ENCODE measurements around the gene KCNQ4. TPM values are rescaled to one million over a fixed set of nuclear protein-coding genes. Genes with fewer than 3 reads are reported as not detected.

Gene KCNQ4
- total RNA-seq, 5 donors from 2014 or later (not counting 1 experiment from before 2014, with no cell fraction given): 0.10 to 0.35 (median 0.26) TPM

DNA sequence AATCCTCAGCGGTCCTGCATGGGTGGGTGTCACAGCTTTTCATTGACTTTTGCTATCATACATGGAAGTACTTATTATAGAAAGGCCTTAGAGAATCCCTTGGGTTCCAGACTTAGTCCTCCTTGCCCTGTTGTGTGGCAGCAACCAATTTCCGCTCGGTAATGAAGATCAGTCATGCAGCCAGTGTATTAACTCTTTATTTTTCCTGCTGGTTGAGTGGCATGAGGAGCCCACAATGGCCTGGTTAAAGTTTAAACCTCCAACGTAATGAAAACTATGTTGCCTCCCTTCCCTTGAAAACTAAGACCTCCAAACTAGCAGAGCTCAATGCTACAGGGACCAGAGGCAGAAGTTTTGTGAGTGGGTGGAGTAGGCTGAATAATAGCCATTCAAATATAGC lies 58.6 kb downstream of the KCNQ4 start:
- ChIA-PET CTCF (interaction anchor here in 1 of 2 donors (0.7 kb wide), 1 partner anchor 880 kb away, joined by 4 read pairs; no protein-coding TSS in a partner anchor), POLR2A (no interaction called here)
- 87% methylated on average over 3 of the region's 4 CpGs for WGBS (ENCODE audit: insufficient coverage)
- Histone ChIP-seq H3K9me3 (no peaks in the 10 kb centered on the region), H3K36me3 (ENCODE audit: control insufficient read depth in 2 of 2, extremely low read depth in 1 of 2, insufficient read depth in 1 of 2, low read length in 1 of 2) (no peaks in the 10 kb centered on the region), H3K4me1 (ENCODE audit: control insufficient read depth in 1 of 2, extremely low read depth in 1 of 2, insufficient read depth in 2 of 2, low read length in 2 of 2) (peaks cover 13 to 29% of the 10 kb centered on the region in 2 experiments), H3K27ac (ENCODE audit: low read length) (no peak overlapping the region), H3K27me3 (replicated peaks in 1 of 2; ENCODE audit: control insufficient read depth in 2 of 2, extremely low read depth in 1 of 2, insufficient read depth in 2 of 2, low read length in 1 of 2) (peaks cover 0 to 10% of the 10 kb centered on the region in 2 experiments), H3K4me3 (ENCODE audit: control insufficient read depth in 1 of 2, extremely low read depth in 1 of 2, low read length in 1 of 2) (no peak overlapping the region)
- H3K9me3 Mint-ChIP-seq: peaks cover 0 to 5% (median 4%) of the 10 kb centered on the region in 3 donors
- DNase-seq: no peak
- no peak overlapping the region for H3K27ac Mint-ChIP-seq
- no peak overlapping the region for H3K4me3 Mint-ChIP-seq
- ATAC-seq (replicated peaks in 1 of 4): no peak
- H3K4me1 Mint-ChIP-seq: peaks cover 28 to 44% (median 37%) of the 10 kb centered on the region in 3 donors
- H3K36me3 Mint-ChIP-seq: no peaks in the 10 kb centered on the region
- H3K27me3 Mint-ChIP-seq: no peaks in the 10 kb centered on the region

GRCh38 chr1:40842691-40843090 lies 59.1 kb downstream of the KCNQ4 start:
- Histone ChIP-seq H3K9me3 (no peaks in the 10 kb centered on the region), H3K27ac (ENCODE audit: low read length) (no peak overlapping the region), H3K4me3 (ENCODE audit: control insufficient read depth in 1 of 2, extremely low read depth in 1 of 2, low read length in 1 of 2) (no peak overlapping the region), H3K36me3 (ENCODE audit: control insufficient read depth in 2 of 2, extremely low read depth in 1 of 2, insufficient read depth in 1 of 2, low read length in 1 of 2) (no peaks in the 10 kb centered on the region), H3K4me1 (ENCODE audit: control insufficient read depth in 1 of 2, extremely low read depth in 1 of 2, insufficient read depth in 2 of 2, low read length in 2 of 2) (peaks cover 13 to 32% of the 10 kb centered on the region in 2 experiments), H3K27me3 (replicated peaks in 1 of 2; ENCODE audit: control insufficient read depth in 2 of 2, extremely low read depth in 1 of 2, insufficient read depth in 2 of 2, low read length in 1 of 2) (peaks cover 0 to 5% of the 10 kb centered on the region in 2 experiments)
- DNase-seq: no peak
- POLR2A ChIA-PET: no interaction called here
- Mint-ChIP-seq H3K27ac (no peak overlapping the region), H3K4me1 (peaks cover 28 to 44% (median 37%) of the 10 kb centered on the region in 3 donors), H3K4me3 (no peak overlapping the region), H3K36me3 (no peaks in the 10 kb centered on the region), H3K9me3 (peaks cover 0 to 5% (median 4%) of the 10 kb centered on the region in 3 donors), H3K27me3 (no peaks in the 10 kb centered on the region)
- 100% methylated on average over 1 of the region's 3 CpGs for WGBS (ENCODE audit: insufficient coverage)
- ATAC-seq (replicated peaks in 1 of 4): no peak
- CTCF ChIA-PET: no interaction called here

DNA sequence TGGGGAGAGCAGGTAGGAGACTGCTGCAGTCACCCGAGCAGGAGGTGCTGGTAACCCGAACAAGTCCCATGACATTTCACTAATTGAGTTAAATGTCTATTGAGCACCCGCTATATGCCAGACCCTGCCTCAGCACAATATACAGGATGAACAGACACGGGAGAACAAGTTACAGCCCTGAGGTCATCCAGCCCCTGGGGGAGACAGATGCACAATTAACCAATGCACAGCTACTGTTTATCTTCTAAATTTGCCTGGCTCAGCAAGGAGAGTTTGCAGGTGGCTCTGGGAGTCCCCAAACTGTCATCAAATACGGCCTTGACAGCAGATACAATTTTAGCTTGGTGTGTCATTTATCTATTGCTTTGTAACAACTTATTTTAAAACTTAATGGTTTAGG lies 60.5 kb downstream of the KCNQ4 start:
- ATAC-seq (replicated peaks in 1 of 4) (no peak), DNase-seq (no peak)
- Mint-ChIP-seq H3K27ac (no peak overlapping the region), H3K4me3 (peak overlapping the region in 1 of 3 donors; percentile 14), H3K36me3 (no peaks in the 10 kb centered on the region), H3K9me3 (peaks cover 0 to 5% (median 4%) of the 10 kb centered on the region in 3 donors), H3K4me1 (peaks cover 28 to 41% (median 36%) of the 10 kb centered on the region in 3 donors), H3K27me3 (no peaks in the 10 kb centered on the region)
- Histone ChIP-seq H3K4me1 (ENCODE audit: control insufficient read depth in 1 of 2, extremely low read depth in 1 of 2, insufficient read depth in 2 of 2, low read length in 2 of 2) (peaks cover 13 to 31% of the 10 kb centered on the region in 2 experiments), H3K9me3 (no peaks in the 10 kb centered on the region), H3K4me3 (ENCODE audit: control insufficient read depth in 1 of 2, extremely low read depth in 1 of 2, low read length in 1 of 2) (no peak overlapping the region), H3K27me3 (replicated peaks in 1 of 2; ENCODE audit: control insufficient read depth in 2 of 2, extremely low read depth in 1 of 2, insufficient read depth in 2 of 2, low read length in 1 of 2) (peaks cover 0 to 4% of the 10 kb centered on the region in 2 experiments), H3K36me3 (ENCODE audit: control insufficient read depth in 2 of 2, extremely low read depth in 1 of 2, insufficient read depth in 1 of 2, low read length in 1 of 2) (no peaks in the 10 kb centered on the region), H3K27ac (ENCODE audit: low read length) (no peak overlapping the region)
- WGBS (ENCODE audit: insufficient coverage): no CpG with 5 or more reads among the region's 5 CpGs
- POLR2A ChIA-PET: no interaction called here
- CTCF ChIA-PET: interaction anchor here in 1 of 2 donors (1.5 kb wide), 1 partner anchor 70 kb away, joined by 3 read pairs; no protein-coding TSS in a partner anchor

DNA sequence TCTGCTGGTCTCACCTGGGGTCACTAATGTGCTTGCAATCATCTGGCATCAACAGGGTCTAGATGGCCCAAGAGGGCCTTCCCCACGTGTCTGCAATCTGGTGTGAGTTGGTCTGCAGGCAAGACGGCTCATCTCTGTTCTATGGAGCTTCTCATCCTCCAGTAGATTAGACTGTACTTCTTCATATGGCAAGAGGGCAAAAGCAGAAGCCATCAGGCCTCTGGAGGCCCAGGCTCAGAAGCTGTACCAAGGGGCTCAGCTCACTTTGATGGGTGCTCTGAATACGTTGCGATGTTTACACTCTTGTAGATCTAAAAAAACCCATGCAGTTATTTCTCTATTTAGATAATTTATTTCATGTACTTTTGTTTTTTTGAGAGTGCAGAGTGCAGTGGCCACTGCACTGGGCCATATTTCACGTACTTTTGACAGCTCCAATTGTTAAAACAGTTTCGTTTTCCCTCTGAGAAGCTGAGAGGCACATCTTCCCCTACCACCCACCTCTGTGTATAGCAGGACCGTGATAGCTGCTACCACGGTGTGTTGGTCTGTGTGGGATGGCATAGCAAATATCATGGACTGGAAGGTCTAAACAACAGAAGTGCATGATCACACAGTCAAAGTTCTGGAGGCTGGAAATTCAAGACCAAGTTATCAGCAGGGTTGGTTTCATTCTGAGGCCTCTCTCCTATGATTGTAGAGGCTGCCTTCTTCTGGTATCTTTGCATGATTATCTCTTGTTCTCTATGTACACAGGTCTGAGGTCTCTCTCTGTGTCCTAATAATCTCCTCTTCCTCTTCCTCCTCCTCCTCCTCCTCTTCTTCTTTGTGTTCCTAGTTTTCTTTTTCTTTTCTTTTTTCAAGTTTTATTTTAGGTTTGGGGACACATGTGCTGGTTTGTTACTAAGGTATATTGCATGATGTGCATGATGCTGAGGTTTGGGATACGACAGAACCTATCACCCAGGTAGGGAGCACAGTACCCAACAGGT lies 61.6 kb downstream of the KCNQ4 start:
- Mint-ChIP-seq H3K4me3 (peak overlapping the region; percentile 44 to 63 (median 45)), H3K4me1 (peaks cover 28 to 31% (median 30%) of the 10 kb centered on the region in 3 donors), H3K27me3 (no peaks in the 10 kb centered on the region), H3K36me3 (no peaks in the 10 kb centered on the region), H3K9me3 (peaks cover 0 to 5% (median 4%) of the 10 kb centered on the region in 3 donors), H3K27ac (peak overlapping the region; percentile 77 to 82)
- DNase-seq: peak in 1 of 35 experiments; percentile 35
- no peaks in the 10 kb centered on the region for H3K27me3 ChIP-seq (replicated peaks in 1 of 2; ENCODE audit: control insufficient read depth in 2 of 2, extremely low read depth in 1 of 2, insufficient read depth in 2 of 2, low read length in 1 of 2)
- POLR2A ChIA-PET: interaction anchor here (0.6 to 1.0 kb wide), 2 partner anchors 15 to 70 kb away, joined by 5 read pairs; no protein-coding TSS in a partner anchor
- no peak overlapping the region for H3K27ac ChIP-seq (ENCODE audit: low read length)
- no peak overlapping the region for H3K4me3 ChIP-seq (ENCODE audit: control insufficient read depth in 1 of 2, extremely low read depth in 1 of 2, low read length in 1 of 2)
- ATAC-seq (replicated peaks in 1 of 4): peak in 3 of 4 experiments; percentile 38 to 50 (median 48)
- peaks cover 9 to 21% of the 10 kb centered on the region in 2 experiments for H3K4me1 ChIP-seq (ENCODE audit: control insufficient read depth in 1 of 2, extremely low read depth in 1 of 2, insufficient read depth in 2 of 2, low read length in 2 of 2)
- CTCF ChIA-PET: interaction anchor here in 1 of 2 donors (0.6 to 1.5 kb wide), 6 partner anchors 8 to 189 kb away, joined by 3 to 6 read pairs (median 3); no protein-coding TSS in a partner anchor
- WGBS (ENCODE audit: insufficient coverage): no CpG with 5 or more reads among the region's 9 CpGs
- H3K9me3 ChIP-seq: no peaks in the 10 kb centered on the region
- H3K36me3 ChIP-seq (ENCODE audit: control insufficient read depth in 2 of 2, extremely low read depth in 1 of 2, insufficient read depth in 1 of 2, low read length in 1 of 2): no peaks in the 10 kb centered on the region

GRCh38 chr1:40845895-40846294 lies 62.3 kb downstream of the KCNQ4 start:
- H3K27ac Mint-ChIP-seq: no peak overlapping the region
- POLR2A ChIA-PET: interaction anchor here in 1 of 2 donors (1.0 kb wide), 1 partner anchor 71 kb away, joined by 5 read pairs; no protein-coding TSS in a partner anchor
- WGBS (ENCODE audit: insufficient coverage): no CpG with 5 or more reads among the region's 1 CpG

DNA sequence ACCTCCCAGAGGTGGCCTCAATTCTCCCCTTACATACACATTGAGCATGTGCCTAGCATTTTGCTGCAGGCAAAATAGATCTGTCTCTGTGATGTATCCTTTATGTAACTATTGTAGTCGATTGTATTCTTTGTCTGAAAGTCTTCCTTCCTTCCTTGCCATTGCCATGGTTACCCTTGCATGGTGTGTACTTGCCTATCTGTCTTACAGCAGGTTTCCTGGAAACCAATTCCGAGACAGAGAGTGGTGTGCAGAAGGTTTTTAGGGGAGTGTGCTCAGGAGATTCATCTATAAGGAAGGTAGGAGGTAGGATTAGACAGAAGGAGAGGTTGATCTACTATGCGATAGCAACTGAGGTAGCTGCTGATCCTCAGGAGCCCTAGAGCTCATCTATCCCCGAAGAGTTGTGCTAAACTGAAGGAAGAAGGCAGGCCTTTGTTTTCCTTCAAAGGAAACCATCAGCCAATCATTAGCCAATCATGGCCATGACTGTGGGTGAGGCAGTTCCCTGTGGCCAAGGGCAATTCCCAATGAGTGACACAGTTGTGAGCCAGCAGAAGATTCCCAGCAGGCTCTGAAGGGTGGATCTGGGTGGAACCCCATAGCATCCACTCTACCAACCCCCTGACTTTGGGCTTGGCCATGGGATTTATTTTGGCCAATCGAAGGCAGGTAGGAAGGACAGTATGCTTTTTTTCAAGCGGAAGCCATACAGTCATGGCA lies 63.6 kb downstream of the KCNQ4 start:
- DNase-seq: no peak
- Histone ChIP-seq H3K9me3 (no peaks in the 10 kb centered on the region), H3K36me3 (ENCODE audit: control insufficient read depth in 2 of 2, extremely low read depth in 1 of 2, insufficient read depth in 1 of 2, low read length in 1 of 2) (no peaks in the 10 kb centered on the region), H3K4me3 (ENCODE audit: control insufficient read depth in 1 of 2, extremely low read depth in 1 of 2, low read length in 1 of 2) (no peak overlapping the region), H3K27me3 (replicated peaks in 1 of 2; ENCODE audit: control insufficient read depth in 2 of 2, extremely low read depth in 1 of 2, insufficient read depth in 2 of 2, low read length in 1 of 2) (no peaks in the 10 kb centered on the region), H3K4me1 (ENCODE audit: control insufficient read depth in 1 of 2, extremely low read depth in 1 of 2, insufficient read depth in 2 of 2, low read length in 2 of 2) (peaks cover 6 to 9% of the 10 kb centered on the region in 2 experiments), H3K27ac (ENCODE audit: low read length) (no peak overlapping the region)
- 88% methylated on average over 5 of the region's 6 CpGs for WGBS (ENCODE audit: insufficient coverage)
- H3K9me3 Mint-ChIP-seq: peaks cover 0 to 5% (median 4%) of the 10 kb centered on the region in 3 donors
- H3K4me3 Mint-ChIP-seq: no peak overlapping the region
- H3K4me1 Mint-ChIP-seq: peaks cover 12 to 16% (median 15%) of the 10 kb centered on the region in 3 donors
- ChIA-PET POLR2A (no interaction called here), CTCF (interaction anchor here (1.1 to 4.1 kb wide), 3 partner anchors 73 to 104 kb away, joined by 5 to 59 read pairs (median 8); no protein-coding TSS in a partner anchor)
- H3K27me3 Mint-ChIP-seq: no peaks in the 10 kb centered on the region
- ATAC-seq (replicated peaks in 1 of 4): no peak
- H3K36me3 Mint-ChIP-seq: no peaks in the 10 kb centered on the region
- H3K27ac Mint-ChIP-seq: no peak overlapping the region

More at GRCh38 chr1:40845895-40846294, 62.3 kb downstream of the KCNQ4 start:
- Mint-ChIP-seq H3K4me1 (peaks cover 21 to 24% (median 23%) of the 10 kb centered on the region in 3 donors), H3K4me3 (peak overlapping the region in 1 of 3 donors; percentile 63), H3K36me3 (no peaks in the 10 kb centered on the region), H3K9me3 (peaks cover 0 to 5% (median 4%) of the 10 kb centered on the region in 3 donors), H3K27me3 (no peaks in the 10 kb centered on the region)
- Histone ChIP-seq H3K27ac (ENCODE audit: low read length) (no peak overlapping the region), H3K4me1 (ENCODE audit: control insufficient read depth in 1 of 2, extremely low read depth in 1 of 2, insufficient read depth in 2 of 2, low read length in 2 of 2) (peaks cover 6 to 17% of the 10 kb centered on the region in 2 experiments), H3K9me3 (no peaks in the 10 kb centered on the region), H3K27me3 (replicated peaks in 1 of 2; ENCODE audit: control insufficient read depth in 2 of 2, extremely low read depth in 1 of 2, insufficient read depth in 2 of 2, low read length in 1 of 2) (no peaks in the 10 kb centered on the region), H3K36me3 (ENCODE audit: control insufficient read depth in 2 of 2, extremely low read depth in 1 of 2, insufficient read depth in 1 of 2, low read length in 1 of 2) (no peaks in the 10 kb centered on the region), H3K4me3 (ENCODE audit: control insufficient read depth in 1 of 2, extremely low read depth in 1 of 2, low read length in 1 of 2) (no peak overlapping the region)
- DNase-seq (no peak), ATAC-seq (replicated peaks in 1 of 4) (no peak)
- CTCF ChIA-PET: no interaction called here

All from T-cell (primary cell).